GM23338 (cell line): ENCODE measurements around the gene ZNF674. TPM values are rescaled to one million over a fixed set of nuclear protein-coding genes. Genes with fewer than 3 reads are reported as not detected.
"Not testable (repeated sequence)": the region's sequence is repeated elsewhere in the genome, so short reads cannot be mapped to it uniquely, and the experiment has no call there.

Experiments used
- ATAC-seq: fragments of 200-7000 bp; cut with Tn5 transposase; 3 replicates; pipeline ENCODE4 v1.9.1; 2020
- DNase-seq: peaks from one replicate; pipeline ENCODE4 v3.0.0-alpha.2; 2015; ENCODE audit warnings: low spot score
- H2AFZ ChIP-seq: fragments of 200-600 bp; sonication (generic); 2 replicates; pipeline ENCODE4 v1.8.0; 2016; ENCODE audit warnings: antibody characterized with exemption, mild to moderate bottlenecking, moderate library complexity
- H3F3A ChIP-seq: fragments of 200-600 bp; sonication (generic); replicated peaks from 2 replicates; pipeline ENCODE4 v1.8.0; 2017; ENCODE audit warnings: antibody characterized with exemption, mixed run types, low read depth
- H3K27ac ChIP-seq: fragments of 200-600 bp; sonication (generic); 2 replicates; pipeline ENCODE4 v1.6.1; 2016; ENCODE audit warnings: low read depth
- H3K27me3 ChIP-seq: fragments of 200-600 bp; sonication (generic); 2 replicates; pipeline ENCODE4 v1.8.0; 2016; ENCODE audit warnings: mild to moderate bottlenecking, mixed run types, moderate library complexity; ENCODE audit not compliant: insufficient read depth
- H3K36me3 ChIP-seq: fragments of 200-600 bp; sonication (generic); 2 replicates; pipeline ENCODE4 v1.8.0; 2016; ENCODE audit warnings: mild to moderate bottlenecking; ENCODE audit not compliant: insufficient read depth
- H3K4me1 ChIP-seq: fragments of 200-600 bp; sonication (generic); 2 replicates; pipeline ENCODE4 v1.8.0; 2016; ENCODE audit warnings: mild to moderate bottlenecking, moderate library complexity; ENCODE audit not compliant: insufficient read depth
- H3K4me2 ChIP-seq: fragments of 200-600 bp; sonication (generic); 2 replicates; pipeline ENCODE4 v1.7.1; 2017; ENCODE audit warnings: mixed run types
- H3K4me3 ChIP-seq: fragments of 200-600 bp; sonication (generic); 2 replicates; pipeline ENCODE4 v1.6.1; 2016; ENCODE audit warnings: mixed run types
- H3K79me2 ChIP-seq: fragments of 200-600 bp; sonication (generic); replicated peaks from 2 replicates; pipeline ENCODE4 v1.8.0; 2017; ENCODE audit warnings: mild to moderate bottlenecking; ENCODE audit not compliant: insufficient read depth
- H3K9me2 ChIP-seq: fragments of 200-600 bp; sonication (generic); 2 replicates; pipeline ENCODE4 v1.8.0; 2017; ENCODE audit not compliant: insufficient read depth
- H4K20me1 ChIP-seq: fragments of 200-600 bp; sonication (generic); replicated peaks from 2 replicates; pipeline ENCODE4 v1.8.0; 2017; ENCODE audit warnings: mild to moderate bottlenecking; ENCODE audit not compliant: insufficient read depth
- H3K27ac Mint-ChIP-seq: 2 replicates; pipeline ENCODE4 v1.8.0; 2020; ENCODE audit warnings: inconsistent platforms, mild to moderate bottlenecking, moderate library complexity, mixed read lengths
- H3K27me3 Mint-ChIP-seq: 3 replicates; pipeline ENCODE4 v1.8.0; 2022; ENCODE audit warnings: low read depth, mild to moderate bottlenecking, moderate library complexity, mixed read lengths, inconsistent platforms; ENCODE audit not compliant: insufficient read depth, poor library complexity
- H3K36me3 Mint-ChIP-seq: 3 replicates; pipeline ENCODE4 v1.8.0; 2021; ENCODE audit warnings: low read depth, mild to moderate bottlenecking, inconsistent platforms, moderate library complexity, mixed read lengths
- H3K4me1 Mint-ChIP-seq: 3 replicates; pipeline ENCODE4 v1.8.0; 2020; ENCODE audit warnings: mild to moderate bottlenecking, inconsistent platforms, mixed read lengths
- H3K4me3 Mint-ChIP-seq: 3 replicates; pipeline ENCODE4 v1.8.0; 2021; ENCODE audit warnings: moderate library complexity, mild to moderate bottlenecking, inconsistent platforms, mixed read lengths
- H3K9me3 Mint-ChIP-seq: 3 replicates; pipeline ENCODE4 v1.8.0; 2020; ENCODE audit warnings: moderate library complexity, mild to moderate bottlenecking, inconsistent platforms, mixed read lengths
- EZH2phosphoT487 ChIP-seq: fragments of 200-600 bp; sonication (generic); IDR thresholded peaks from one replicate; pipeline ENCODE4 v1.8.1; 2018; ENCODE audit warnings: antibody characterized with exemption; ENCODE audit not compliant: unreplicated experiment
- ZNF331 ChIP-seq: fragments of 250-450 bp; sonication (Bioruptor Pico); IDR thresholded peaks from 2 replicates; pipeline ENCODE4 v1.5.0; 2020; ENCODE audit warnings: low read depth, mild to moderate bottlenecking, moderate library complexity
- polyA plus RNA-seq: library from polyadenylated mRNA; unstranded; fragments of >200 nt; fragmentation: Nextera tagmentation; extraction: Ambion mirVana; gene quantifications from 2 replicates; pipeline ENCODE4 v1.2.1, GENCODE V29; 2016
- total RNA-seq: library from RNA; depleted of rRNA; stranded (reverse); fragments of >200 nt; shearing (Covaris generic); gene quantifications from 2 replicates; pipeline ENCODE4 v1.2.3, GENCODE V29; 2014
- TF ChIP-seq, protein P1 (sequence below): fragments of 250-450 bp; sonication (Bioruptor Pico); IDR thresholded peaks from 2 replicates; pipeline ENCODE4 v1.5.0; 2020; ENCODE audit warnings: mild to moderate bottlenecking, moderate library complexity
- TF ChIP-seq, protein P2 (sequence below), 2 experiments: fragments of 200-600 bp in 1 of 2; sonication (generic) in 1 of 2; conservative IDR thresholded peaks; 2 replicates each; pipeline versions ENCODE4 v1.5.1 to v1.6.1; 2016 to 2017; ENCODE audit warnings: antibody characterized with exemption in 2 of 2, low read depth in 2 of 2, mild to moderate bottlenecking in 2 of 2, moderate library complexity in 1 of 2

ZNF674 gene
- total and polyA plus RNA-seq, 2 experiments from 2014 or later, result 3.0 to 5.5 TPM

DNA sequence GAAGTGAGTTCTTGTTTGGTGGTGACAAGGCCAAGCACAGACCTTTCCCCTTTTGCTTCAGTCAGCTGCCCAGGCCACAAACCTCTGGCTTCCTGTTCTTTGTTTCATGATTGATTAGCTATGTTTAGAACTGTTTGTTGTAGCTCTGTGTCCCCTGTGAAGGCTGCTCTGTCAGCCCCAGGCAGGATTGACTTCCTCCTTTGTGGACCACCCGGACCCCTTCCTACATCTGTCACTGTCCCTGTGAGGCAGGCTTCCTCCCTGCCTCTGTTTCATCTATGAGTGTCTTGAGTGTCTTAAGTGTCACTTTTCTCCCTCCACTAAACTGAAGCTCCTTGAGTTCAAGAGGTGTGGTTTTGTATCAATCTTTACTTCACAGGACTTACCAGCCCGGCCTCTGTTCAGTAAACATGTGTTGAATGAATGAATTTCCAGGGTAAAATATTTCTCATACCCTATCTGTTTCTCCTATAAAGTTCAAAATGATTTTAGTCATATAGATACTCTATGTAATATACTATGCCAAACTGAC, 83.5 kb downstream of the ZNF674 start (continued):
- TF ChIP-seq, protein P1, sequence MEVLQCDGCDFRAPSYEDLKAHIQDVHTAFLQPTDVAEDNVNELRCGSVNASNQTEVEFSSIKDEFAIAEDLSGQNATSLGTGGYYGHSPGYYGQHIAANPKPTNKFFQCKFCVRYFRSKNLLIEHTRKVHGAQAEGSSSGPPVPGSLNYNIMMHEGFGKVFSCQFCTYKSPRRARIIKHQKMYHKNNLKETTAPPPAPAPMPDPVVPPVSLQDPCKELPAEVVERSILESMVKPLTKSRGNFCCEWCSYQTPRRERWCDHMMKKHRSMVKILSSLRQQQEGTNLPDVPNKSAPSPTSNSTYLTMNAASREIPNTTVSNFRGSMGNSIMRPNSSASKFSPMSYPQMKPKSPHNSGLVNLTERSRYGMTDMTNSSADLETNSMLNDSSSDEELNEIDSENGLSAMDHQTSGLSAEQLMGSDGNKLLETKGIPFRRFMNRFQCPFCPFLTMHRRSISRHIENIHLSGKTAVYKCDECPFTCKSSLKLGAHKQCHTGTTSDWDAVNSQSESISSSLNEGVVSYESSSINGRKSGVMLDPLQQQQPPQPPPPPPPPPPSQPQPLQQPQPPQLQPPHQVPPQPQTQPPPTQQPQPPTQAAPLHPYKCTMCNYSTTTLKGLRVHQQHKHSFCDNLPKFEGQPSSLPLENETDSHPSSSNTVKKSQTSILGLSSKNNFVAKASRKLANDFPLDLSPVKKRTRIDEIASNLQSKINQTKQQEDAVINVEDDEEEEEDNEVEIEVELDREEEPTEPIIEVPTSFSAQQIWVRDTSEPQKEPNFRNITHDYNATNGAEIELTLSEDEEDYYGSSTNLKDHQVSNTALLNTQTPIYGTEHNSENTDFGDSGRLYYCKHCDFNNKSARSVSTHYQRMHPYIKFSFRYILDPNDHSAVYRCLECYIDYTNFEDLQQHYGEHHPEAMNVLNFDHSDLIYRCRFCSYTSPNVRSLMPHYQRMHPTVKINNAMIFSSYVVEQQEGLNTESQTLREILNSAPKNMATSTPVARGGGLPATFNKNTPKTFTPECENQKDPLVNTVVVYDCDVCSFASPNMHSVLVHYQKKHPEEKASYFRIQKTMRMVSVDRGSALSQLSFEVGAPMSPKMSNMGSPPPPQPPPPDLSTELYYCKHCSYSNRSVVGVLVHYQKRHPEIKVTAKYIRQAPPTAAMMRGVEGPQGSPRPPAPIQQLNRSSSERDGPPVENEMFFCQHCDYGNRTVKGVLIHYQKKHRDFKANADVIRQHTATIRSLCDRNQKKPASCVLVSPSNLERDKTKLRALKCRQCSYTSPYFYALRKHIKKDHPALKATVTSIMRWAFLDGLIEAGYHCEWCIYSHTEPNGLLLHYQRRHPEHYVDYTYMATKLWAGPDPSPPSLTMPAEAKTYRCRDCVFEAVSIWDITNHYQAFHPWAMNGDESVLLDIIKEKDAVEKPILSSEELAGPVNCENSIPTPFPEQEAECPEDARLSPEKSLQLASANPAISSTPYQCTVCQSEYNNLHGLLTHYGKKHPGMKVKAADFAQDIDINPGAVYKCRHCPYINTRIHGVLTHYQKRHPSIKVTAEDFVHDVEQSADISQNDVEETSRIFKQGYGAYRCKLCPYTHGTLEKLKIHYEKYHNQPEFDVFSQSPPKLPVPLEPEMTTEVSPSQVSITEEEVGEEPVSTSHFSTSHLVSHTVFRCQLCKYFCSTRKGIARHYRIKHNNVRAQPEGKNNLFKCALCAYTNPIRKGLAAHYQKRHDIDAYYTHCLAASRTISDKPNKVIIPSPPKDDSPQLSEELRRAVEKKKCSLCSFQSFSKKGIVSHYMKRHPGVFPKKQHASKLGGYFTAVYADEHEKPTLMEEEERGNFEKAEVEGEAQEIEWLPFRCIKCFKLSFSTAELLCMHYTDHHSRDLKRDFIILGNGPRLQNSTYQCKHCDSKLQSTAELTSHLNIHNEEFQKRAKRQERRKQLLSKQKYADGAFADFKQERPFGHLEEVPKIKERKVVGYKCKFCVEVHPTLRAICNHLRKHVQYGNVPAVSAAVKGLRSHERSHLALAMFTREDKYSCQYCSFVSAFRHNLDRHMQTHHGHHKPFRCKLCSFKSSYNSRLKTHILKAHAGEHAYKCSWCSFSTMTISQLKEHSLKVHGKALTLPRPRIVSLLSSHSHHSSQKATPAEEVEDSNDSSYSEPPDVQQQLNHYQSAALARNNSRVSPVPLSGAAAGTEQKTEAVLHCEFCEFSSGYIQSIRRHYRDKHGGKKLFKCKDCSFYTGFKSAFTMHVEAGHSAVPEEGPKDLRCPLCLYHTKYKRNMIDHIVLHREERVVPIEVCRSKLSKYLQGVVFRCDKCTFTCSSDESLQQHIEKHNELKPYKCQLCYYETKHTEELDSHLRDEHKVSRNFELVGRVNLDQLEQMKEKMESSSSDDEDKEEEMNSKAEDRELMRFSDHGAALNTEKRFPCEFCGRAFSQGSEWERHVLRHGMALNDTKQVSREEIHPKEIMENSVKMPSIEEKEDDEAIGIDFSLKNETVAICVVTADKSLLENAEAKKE, result no peak
- TF ChIP-seq ZNF331 (CRISPR knock-in tag), result no peak
- no peak for TF ChIP-seq EZH2phosphoT487
- TF ChIP-seq, protein P2, sequence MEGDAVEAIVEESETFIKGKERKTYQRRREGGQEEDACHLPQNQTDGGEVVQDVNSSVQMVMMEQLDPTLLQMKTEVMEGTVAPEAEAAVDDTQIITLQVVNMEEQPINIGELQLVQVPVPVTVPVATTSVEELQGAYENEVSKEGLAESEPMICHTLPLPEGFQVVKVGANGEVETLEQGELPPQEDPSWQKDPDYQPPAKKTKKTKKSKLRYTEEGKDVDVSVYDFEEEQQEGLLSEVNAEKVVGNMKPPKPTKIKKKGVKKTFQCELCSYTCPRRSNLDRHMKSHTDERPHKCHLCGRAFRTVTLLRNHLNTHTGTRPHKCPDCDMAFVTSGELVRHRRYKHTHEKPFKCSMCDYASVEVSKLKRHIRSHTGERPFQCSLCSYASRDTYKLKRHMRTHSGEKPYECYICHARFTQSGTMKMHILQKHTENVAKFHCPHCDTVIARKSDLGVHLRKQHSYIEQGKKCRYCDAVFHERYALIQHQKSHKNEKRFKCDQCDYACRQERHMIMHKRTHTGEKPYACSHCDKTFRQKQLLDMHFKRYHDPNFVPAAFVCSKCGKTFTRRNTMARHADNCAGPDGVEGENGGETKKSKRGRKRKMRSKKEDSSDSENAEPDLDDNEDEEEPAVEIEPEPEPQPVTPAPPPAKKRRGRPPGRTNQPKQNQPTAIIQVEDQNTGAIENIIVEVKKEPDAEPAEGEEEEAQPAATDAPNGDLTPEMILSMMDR (conservative IDR thresholded peaks at IDR 0.05; ENCODE audit: low read depth in 2 of 2), result no peak

DNA sequence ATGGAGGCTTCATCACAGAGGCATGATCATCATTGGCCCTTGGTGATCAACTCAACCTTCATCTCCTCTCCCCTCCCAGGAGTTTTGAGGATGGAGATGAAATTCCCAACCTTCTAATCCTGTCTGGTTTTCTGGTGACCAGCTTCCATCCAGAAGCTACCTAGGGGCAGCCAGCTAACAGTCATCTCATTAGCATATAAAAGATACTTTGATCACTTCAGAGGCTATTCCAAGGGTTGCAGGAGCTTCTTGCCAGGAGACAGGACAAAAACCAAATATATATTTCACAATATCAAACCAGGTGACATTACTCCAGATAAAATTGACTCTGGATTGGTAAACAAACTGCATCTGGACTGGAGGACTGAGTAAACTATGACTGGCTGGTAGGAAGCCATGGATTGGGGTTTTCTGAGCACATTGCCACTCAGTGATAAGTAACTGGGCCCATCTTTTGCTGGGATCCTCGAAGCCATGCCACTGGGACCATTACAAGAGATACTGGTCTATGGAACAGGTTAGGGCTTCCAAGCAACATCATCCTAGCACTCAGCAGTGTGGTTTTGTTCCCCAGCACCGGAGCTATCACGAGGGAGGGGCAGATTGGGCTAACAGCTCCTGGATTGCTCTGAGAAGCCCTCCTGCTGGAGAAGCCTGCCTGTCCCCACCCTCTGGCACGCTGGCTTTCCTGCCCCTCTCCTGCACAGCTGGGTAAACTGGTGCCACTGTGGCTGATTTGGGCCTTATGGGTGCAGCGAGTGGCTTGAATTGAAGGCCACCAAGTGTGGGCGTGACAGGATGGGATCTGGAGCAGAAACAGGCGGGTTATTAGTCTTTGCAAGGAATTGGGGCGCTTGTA, 84.2 kb downstream of the ZNF674 start:
- not testable (repeated sequence) for DNase-seq, ATAC-seq, H3K4me2 ChIP-seq, H2AFZ ChIP-seq, H3K79me2 ChIP-seq, H3K4me3 Mint-ChIP-seq, H3K9me3 Mint-ChIP-seq, H3K4me3 ChIP-seq, H4K20me1 ChIP-seq, H3K36me3 ChIP-seq, H3K27ac Mint-ChIP-seq, H3K9me2 ChIP-seq, H3K4me1 ChIP-seq, H3F3A ChIP-seq, H3K4me1 Mint-ChIP-seq, H3K27ac ChIP-seq, H3K27me3 ChIP-seq, H3K27me3 Mint-ChIP-seq
- H3K36me3 Mint-ChIP-seq, result peaks cover 32% of the 10 kb centered on the region
